ENCODE measurements around the gene CD248.

- peak; percentile 40; the same call in 1 of the 2 replicates for TF ChIP-seq TAF1 (IDR thresholded peaks at IDR 0.05; ENCODE audit: borderline replicate concordance, insufficient read depth, low read length)
- no peak for TF ChIP-seq SIN3A (IDR thresholded peaks at IDR 0.05; ENCODE audit: borderline replicate concordance, insufficient read depth, low read length)
- peak; percentile 67 for TF ChIP-seq POLR2AphosphoS5 (IDR thresholded peaks at IDR 0.05; ENCODE audit: low read depth, low read length)
- TF ChIP-seq REST (IDR thresholded peaks at IDR 0.05; ENCODE audit: insufficient read depth in 1 of 2, low read depth in 2 of 2, low read length in 2 of 2): no peak
- TF ChIP-seq FOXP2 (optimal IDR thresholded peaks at IDR 0.05; ENCODE audit: borderline replicate concordance, extremely low read depth, extremely low read length, insufficient read depth): no peak
These were observed at the start of gene CD248 for GRCh38 chr11:66316849-66317251.

All from PFSK-1 (cell line).